Mesenteric fat pad (tissue), 1 donor: ENCODE results near the gene RASGRP1. TPM values are rescaled to one million over a fixed set of nuclear protein-coding genes. Genes with fewer than 3 reads are reported as not detected.

ENCODE experiments used
- DNase-seq: peaks from one replicate; pipeline ENCODE4 v3.0.0-alpha.2; 2020; ENCODE audit warnings: low spot score
- total RNA-seq: library from RNA; stranded (reverse); fragmentation: NEBNext Ultra II Directional; extraction: Animal tissue kit (Norgen Biotek cat#: 25700); gene quantifications from one replicate; pipeline ENCODE4 v1.2.1, GENCODE V29; 2021
- donor health status: DM: yes; HTN: yes; CAD: no.

Gene RASGRP1
- total RNA-seq, 1 donor from 2014 or later, result 1.1 TPM

DNA sequence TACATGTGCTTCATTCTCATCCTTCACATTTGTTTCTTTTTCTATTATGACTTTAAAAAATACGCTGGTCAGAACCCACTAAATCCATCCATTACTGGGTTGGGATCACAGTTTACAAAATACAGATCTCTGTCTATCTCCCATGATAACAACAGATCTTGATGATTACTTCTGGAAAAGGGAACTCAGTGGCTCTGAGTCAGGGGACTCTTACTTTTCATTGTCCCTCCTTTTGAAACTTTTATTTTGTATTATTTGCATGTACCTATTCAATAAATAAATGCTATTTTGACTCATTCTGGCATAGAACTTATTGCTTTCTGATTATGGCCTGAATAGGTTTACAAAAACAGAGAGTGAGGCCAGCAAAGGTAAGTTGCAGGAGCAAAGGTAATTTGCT lies 11.6 kb upstream of the RASGRP1 start:
- DNase-seq, result no peak

DNA sequence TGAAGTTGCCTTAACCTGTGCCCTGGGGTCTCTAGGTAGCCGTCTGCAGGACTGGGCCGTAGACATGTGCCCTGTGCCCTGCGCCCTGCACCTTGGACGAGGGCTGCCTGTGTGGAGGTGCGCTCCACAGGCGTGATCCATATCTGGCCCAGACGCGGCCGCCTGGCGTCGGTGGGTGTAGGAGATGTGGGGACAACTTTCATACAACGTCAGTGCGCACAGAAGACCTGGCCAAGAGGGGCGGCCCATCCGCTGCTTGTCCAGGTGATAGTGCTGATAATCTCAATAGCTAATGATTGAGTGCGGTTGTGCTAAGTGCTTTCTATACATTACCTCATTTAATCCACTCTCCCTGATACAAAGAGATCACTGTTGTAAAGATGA lies 665 bp upstream of the RASGRP1 start:
- DNase-seq, result no peak

DNA sequence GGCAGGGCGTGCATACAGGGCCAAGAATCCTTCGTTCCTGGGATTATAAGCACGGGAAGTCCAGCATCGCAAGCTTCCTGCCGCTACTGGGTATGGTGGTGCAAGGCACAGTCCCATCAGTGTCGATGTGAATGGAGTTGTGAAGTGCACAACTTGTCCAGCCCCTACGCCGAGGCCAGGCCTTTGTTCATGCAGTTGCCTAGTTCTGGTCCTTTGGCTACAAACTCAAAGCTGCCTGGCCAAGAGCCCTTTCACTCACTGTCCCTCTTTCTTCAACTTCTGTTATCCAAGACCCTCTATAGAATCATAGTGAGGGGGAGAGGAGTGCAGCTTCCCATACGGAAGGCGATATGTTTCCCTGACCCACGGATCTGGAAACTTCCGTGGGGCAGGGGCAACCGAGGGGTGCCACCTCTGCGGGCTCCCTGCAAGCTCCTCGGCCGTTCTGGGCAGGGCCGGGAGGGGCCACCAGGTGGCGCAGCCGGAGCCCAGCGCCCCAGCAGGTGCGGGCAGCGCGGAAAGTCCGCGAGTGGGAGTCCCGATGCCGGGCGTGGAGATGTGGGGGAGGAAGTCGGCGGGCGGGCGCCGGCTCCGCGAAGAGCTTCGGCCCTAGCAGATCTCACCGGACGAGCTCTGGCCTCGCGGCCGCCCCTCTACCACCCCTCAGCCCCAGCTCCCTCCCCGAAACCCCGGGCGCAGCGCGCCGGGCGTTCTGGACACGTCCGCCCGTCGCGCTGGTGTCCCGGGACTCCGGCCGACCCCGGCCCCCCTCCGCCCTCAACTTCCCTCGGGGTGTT lies 693 bp downstream of the RASGRP1 start:
- peak; percentile 93 for DNase-seq

DNA sequence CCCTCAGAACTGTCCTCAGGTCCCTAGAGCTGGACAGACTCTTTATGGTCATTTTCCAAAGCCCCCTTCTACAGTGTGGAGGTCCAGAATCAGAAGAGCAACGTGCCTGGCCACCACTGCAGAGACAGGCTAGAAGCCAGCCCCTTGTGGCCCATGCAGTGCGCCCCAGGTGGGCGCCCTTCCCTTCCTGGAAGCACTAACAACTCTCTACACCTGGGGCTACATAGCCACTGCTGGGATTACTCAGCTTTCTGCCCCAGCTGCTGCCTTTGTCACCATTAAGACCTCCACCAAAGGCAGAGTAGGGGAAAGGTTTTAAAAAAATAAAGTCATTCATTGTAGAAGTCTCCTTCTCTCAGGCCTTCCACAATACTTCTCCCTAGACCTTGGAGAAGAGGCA lies 2.3 kb downstream of the RASGRP1 start:
- DNase-seq, result no peak

DNA sequence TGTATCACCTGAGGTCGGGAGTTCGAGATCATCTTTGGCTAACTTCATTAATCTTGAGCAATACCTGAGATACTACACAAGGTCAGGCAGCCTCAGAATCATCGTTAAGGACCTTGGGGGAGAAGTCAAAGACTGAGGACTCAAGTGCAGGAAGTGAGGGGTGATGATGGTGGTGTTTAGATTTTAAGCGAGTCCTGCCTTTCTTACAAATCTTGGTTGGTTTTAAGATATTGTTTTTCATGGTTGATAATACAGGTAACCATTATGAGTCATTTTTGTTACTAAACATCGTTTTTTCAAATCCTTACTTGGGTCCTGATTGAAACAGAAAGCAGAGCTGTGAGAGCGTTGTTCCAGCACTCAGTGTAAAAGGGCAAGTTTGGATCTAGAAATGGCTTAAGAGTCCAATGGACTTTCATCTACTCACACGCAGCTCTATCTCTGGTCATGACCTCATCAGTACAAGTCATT lies 4.1 kb downstream of the RASGRP1 start:
- no peak for DNase-seq

DNA sequence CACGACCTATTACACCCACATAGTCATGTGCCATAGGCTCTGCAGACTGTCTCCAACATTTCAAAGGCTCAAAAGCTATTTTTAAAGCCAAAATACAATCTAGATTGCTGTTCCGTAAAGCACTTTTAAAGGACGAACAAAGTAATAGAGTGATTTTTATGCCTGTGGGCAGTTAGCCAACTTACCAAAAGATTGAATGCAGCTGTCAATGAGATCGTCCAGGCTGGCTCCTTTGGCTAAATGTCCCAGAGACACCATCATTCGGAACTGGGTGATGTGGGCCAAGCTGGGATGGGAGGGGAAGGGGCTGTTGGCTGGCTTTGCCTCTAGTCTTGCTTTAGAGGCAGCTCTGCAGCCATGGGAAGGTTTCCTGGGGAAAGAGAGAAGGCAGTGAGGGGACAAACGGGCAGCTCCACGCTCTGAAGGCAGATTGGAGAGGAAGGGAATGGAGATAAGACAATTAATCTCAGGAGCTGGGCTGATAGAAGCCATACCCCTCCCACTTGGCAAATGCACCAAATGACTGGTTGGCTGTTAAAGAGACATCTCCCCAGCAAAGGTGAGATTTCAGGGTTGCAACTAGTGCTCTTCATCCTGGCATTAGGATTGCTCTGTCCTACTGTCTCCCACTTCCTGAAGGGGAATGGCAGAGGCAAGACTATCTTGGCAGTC lies 4.8 kb downstream of the RASGRP1 start:
- no peak for DNase-seq

DNA sequence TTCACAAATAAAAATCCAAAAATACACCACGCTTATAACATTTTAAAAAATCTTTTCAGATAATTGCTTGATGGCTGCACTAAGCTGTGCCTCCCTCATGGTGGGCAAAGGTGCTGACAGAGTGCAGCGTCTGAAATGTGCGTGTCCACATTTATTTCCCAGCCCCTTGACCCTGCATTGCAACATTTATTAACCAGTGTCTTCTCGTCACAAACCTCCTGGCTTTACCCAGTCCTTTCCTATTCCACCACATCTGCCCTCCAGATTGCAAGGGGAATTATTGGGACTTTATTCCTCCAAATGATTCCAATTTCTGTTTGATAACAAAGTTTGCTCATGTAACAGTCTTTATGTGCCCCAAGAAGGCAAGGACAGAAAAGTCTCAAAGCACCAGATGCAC lies 5.5 kb downstream of the RASGRP1 start:
- DNase-seq, result no peak

DNA sequence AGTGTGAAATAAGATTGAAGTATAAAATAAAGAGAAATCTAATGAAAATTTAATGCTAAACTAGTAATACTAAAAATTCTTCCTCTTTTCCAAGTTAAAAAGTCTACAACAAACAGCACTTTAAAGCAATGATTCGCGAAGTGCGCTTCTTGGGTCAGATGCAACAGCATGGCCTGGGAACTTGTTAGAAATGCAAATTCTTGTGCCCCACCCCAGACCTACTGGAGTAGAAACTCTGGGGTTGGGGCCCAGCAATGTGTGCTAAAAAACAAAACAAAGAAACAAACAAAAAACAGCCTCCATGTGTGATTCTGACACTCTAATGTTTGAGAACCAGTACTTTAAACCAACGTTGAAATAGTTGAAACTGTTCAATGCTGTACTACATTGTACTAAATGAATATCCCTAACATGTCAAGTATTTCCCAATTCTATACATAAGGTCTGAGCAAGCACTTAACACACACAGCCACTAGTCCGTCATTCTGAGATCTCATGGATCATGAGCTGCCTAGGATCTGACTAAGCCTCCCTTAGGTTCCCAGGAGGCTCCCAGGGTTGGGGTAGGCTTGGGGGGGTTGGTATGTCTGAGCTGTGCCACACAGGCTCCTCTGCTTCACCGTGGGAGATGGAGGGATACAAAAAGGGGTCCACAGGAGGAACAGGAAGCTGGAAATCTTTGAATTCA lies 6.1 kb downstream of the RASGRP1 start:
- no peak for DNase-seq

DNA sequence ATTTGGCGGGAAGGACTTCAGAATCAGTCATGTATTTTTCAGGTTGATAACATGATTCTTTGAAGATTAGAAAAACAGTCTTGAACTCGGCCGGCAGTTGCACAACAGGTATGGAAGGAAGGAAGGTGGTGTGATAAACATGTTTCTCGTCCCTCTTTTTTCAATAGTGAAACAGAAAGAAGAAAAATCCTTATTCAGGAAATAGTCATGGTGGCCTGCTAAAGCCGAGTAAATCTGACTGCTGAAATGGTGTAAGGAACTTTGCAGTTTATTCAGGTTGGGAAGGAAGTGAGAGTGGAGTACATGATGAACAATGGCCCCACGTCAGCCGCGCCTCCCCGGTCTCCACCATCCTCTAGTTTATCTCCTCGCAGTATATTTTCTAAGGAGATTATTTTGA lies 6.7 kb downstream of the RASGRP1 start:
- DNase-seq, result no peak

DNA sequence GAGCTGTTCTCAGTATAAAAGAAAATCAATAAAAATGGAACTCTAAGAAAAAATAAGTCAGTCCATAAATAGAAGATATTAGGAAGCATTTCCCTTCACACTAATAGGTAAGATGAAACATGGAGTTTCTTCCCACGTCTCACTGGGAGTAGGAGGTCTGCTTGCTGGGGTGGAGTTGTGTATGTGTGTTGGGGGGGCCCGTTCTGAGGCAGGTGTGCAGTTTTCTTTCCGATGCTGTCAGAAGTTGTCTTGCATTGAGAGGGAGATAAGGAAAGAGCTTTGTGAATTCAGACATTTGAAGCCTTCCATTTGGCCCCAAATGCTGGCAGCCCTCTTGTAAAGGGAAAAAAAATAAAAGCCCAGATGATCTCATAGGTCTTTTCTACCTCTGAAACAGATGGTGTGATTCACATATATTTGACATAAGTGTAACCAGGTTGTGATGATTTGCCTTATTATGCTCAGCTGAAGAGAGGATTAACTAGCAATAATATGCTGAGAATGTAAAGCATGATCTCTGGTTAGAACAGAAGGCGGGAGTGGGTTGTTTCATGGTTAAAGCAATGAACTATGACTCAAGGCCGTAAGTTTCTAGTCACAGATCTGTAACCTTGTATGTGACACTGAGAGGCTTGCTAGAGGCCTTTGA lies 8.8 kb downstream of the RASGRP1 start:
- DNase-seq, result no peak

DNA sequence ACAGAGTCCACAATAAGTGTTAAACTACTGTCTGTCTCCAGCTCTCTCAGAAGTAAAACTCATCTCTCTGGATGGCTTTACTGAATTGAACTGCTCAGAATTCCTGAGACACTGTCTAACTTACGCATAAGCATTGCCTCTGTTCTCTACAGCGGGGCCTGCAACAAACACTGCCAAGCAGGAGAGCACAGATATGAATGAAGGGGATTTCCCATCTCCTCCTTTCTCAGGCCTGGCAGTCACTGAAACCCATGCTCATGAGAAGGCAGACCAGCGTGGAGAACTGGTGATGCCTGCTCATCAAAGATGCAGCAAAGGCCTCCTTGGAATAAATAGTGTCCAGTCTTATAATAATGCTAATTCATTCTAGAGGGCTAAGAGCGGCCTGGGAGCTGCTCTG lies 10.3 kb downstream of the RASGRP1 start:
- no peak for DNase-seq

DNA sequence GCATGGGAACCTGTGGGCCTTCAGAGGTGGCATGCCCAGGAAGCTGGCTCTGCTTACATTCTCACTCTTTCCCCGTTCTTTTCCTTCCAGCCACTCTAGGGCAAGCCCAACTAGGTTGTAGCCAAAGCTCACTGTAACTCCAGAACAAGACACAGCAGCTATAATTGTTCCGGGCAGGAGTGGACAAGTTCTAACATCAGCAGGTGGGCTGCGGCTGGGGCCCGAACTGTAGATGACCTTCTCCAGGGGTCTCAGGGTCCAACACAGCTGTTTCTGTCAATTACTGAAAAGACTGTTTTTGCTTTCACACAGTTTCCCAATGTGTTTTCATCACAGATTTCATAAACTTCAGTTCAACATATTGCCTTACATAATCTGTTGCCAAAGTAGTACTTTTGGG lies 11.5 kb downstream of the RASGRP1 start:
- no peak for DNase-seq

DNA sequence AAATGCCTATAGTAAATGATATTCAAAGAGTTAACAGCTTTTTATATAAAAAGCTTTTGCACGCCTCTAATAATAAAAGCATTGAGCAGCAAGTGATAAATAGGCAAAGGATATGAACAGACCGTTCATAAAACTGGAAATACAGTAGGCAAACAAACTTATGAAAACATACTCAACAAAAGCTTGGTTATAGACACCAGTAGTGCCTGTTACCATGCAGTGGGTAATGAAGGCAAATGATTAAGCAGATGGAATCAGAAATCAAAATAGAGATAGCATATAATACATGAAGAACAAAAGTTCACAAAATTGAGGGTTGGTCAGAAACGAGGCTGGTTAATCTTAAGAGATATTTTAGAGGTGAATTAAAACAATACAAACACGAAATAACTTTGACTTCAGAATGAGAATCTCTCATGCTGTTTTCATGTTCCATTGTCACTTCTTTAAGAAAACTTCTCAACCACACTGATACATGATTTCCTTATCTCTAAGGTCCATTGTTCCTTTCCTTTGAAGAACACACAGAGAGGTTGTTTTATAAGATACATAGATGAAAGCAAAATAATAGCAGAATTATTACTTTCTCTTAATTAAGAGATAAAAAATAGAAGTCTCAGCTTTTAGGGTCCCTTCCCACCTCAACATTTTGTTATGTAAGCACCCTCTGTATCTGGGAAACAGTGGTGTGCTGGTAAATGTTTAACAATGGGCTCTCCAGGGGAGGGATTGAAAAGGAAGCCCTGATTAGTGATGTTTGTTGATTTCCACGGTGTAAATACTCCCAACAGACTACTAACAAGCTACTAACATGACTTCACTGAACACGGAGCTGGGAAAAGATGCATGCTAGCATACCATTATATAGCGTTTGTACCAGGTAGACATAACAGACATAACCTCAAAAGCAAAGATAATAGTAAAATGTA lies 12.6 kb downstream of the RASGRP1 start:
- no peak for DNase-seq

DNA sequence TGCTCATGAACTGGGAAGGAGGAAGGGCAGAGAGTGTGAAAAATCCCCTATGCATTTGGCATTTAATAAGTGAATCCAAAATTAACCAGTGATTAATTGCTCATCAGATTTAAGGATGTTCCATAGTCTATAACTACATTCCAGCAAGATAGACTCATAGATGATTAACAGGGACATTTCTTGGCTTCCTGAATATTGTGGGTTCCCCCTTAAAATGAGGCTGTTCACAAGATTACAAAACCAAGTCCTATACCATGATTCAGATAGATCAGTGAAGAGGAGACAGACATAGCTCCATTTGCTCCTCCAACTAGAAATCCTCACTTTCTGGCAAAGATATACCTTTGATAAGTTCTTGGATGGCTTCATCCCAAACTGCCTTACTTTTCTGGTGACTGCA lies 15.4 kb downstream of the RASGRP1 start:
- DNase-seq, result no peak

DNA sequence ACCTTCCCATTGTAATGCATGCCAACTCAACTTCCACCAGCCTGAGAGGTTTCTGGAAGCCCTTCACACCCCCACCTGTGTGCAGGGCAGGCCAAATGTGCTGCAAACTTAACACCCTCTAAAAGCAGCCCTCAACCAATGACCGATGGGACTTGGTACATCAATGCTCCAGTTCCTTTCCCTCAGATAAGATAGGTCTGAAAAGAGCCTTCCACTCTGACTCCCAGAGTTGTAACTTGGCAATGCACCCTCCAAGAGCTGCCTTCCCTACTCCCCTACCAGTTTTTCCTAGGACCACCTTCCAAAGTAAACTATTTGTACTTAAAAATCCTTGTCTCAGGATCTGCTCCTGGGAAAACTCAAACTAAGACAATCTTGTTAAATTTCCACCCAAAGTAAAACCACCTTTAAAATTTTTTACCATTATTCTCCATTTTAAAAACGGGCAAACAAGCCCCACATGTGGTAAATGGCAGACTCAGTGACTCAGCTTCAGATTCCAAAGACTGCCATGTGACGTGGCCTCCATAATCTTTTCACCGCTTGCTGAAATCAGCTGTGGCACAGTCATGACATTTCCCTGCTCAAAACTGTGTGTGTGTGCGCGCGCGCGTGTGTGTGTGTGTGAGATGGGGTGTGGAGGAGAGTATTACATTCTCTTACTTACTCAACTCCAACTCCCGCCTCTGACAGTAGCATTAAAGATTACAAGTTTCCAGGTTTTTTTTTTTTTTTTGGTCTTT lies 17.2 kb downstream of the RASGRP1 start:
- no peak for DNase-seq

DNA sequence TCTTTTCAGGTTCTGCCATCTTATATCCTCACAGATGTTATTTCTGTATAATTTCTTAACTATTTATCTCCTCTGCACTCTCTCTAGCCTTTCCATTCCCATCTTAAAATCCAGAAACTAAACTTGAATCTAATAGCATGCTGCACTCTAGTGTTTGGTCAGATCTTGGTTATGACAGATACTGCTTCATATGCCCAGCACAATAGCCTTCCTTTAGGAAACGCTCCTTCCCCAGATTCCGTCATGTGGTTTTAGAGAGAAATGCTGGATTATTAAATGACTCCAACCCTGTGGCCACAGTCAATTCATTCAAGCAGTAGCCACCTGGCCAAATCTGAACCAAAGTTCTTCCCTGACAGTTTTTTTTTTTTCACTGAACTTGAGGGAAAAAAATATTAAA lies 19.4 kb downstream of the RASGRP1 start:
- no peak for DNase-seq

DNA sequence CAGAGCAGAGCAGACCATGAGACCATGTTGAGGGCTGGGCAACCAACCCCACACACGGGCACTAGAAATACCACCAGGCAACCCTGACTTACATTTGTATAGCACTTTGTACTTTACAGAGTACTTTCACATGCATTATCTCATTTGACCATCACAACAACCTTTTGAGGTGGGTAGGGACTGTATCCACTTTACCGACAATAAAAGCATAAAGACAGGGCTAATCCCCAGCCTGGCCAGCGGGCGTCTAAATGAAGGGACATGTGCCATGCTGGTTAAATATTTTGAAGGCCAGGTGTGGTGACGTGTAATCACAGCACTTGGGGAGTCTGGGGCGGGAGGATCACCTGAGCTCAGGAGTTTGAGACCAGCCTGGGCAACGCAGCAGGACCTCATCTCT lies 23.6 kb downstream of the RASGRP1 start:
- DNase-seq, result no peak

DNA sequence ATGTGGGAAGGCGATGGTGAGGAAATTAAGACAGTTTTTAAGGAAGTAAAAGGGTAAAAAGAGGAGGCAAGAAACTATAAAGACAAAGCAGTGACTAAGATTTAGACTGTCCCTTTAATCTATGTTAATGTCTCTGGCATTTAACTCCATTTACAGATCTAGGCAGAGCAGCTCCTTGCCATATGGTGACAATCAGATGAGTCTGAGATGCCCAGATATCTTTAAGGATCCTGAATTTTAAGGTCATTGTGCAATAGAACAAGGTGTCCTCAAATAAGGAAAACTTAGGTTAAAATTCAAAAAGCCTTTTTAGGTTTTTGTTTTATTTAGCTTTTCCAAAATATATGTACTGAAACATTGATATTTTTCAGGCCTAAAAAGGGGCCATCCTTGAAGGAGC lies 24.1 kb downstream of the RASGRP1 start:
- DNase-seq, result no peak

DNA sequence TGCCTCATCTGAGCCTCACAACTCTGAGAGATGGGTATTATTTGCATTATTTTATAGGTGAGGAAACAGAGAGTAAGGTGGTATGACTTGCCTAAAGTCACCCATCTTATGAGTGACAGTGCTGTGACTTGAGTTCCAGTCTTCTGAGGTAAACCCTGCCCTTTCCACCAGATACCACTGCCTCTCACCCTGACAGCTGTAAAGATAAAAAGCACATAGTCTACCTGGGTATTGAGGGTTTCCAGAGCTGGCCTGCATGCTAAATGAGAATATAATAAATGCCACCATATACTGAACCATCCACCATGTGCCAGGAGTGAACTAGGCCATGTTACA lies 25.6 kb downstream of the RASGRP1 start:
- no peak for DNase-seq

DNA sequence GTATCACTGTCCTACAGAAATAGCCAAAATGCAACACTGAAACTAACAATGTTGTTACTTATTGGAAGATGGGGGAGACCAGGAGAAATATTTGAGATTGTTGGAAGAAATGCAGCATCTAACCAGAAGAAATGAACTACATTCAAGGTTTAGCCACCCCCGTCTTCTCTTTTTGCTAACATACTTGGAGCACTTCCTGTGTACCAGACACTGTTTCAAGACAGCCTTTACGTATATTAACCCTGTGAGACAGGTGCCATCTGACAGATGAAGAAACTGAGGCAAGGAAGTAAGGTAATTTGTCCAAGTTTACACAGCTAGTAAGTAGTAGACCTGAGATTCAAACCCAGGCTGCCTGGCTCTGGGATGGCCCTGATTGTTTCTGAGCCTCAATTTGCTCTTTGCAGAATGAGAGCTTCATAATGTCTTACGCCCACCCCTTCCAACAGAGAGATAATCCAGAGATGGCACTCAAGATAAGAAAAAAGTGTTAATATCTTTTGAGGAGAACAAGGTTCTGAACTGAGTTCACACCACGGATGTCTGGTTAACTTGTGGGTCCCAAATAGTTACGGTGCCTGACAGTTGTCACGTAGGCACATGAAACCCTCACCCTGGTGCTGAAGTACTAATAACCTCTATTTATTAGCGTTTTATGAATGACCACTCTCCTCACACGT lies 26.1 kb downstream of the RASGRP1 start:
- DNase-seq, result no peak
